SKM-1 treated with dmso at 0.1 percent for 144 hours (cell line): ENCODE measurements around the gene FAHD1.
"Not testable (repeated sequence)": the region's sequence is repeated elsewhere in the genome, so short reads cannot be mapped to it uniquely, and the experiment has no call there.

Experiments
- DNase-seq: peaks from one replicate; lab custom pipeline; 2025; ENCODE audit not compliant: unreplicated experiment; lab: John Stamatoyannopoulos, UW

The FAHD1 gene

DNA sequence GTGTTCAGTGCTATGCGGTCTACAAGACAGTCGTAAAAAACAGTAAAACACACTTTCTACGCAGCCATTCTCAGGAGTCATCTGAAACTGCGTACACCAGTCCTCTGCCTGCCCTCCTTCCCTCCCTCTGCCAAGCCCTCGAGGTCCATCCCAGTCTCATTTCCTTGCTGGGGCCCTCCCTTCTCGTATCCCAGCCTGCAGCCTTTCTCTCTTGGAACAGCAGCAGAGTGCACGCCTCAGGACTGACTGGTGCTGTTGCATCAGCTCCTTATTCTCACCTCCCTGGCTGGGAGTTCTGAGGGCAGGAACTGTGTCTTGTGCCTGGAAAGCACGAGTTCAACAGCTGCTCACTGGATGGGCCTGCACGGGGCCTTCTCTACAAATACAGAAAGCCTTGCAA is 12.5 kb downstream of the FAHD1 start:
- no peak for DNase-seq

- DNase-seq = no peak
Measured at GRCh38 chr16:1845985-1846384, 19.0 kb downstream of the FAHD1 start.

- no peak for DNase-seq
Measured at GRCh38 chr16:1846416-1846815, 19.4 kb downstream of the FAHD1 start.

GRCh38 chr16:1850981-1851380 is 24.0 kb downstream of the FAHD1 start:
- no peak for DNase-seq

DNA sequence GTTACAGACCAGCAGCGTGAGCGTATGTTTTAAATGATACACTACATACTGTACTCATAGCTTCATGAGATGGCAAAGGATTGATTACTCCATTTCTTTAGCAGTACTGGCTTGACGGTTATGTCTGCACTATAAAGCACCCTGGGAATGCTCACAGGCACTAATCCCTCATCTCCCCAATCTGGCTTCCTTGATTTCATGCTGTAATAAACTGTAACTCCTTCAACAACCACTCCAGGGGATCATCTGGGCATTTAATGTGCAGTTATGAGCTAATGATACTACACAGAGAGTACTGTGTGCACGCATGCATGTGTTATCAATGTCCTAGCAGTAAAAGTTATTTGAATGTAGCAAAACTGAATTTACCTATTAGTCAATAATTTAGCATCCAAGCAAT is 24.8 kb downstream of the FAHD1 start:
- no peak for DNase-seq

DNA sequence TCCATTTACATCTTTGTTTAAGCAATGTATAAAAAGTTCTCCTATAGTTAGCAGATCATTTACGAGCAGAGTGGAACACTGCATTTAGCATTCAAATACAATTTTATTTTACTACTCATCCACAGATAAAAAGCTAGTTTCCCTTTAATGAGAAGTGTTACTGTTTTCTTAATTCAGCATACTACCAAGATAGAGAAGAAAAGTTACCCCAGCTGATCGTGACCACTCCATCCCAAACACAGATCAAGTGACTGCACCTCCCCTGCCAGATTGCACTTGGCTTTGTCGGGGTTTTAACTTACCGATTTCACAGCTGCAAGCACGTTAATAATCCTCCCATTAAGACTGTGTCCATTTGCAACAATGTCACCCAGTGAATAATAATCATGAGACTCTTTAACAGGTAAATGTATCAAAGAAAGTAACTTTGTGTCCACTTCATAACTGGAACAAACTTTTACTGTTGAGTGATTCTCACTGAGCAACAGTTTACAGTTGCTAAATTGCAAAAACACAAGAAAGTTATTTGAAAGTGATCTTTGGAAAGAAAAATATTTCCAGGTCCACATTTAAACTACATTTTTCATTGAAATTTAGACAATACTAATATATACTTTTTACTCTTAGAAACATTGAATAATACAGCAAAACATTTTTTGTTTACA is 30.6 kb downstream of the FAHD1 start:
- no peak for DNase-seq

DNA sequence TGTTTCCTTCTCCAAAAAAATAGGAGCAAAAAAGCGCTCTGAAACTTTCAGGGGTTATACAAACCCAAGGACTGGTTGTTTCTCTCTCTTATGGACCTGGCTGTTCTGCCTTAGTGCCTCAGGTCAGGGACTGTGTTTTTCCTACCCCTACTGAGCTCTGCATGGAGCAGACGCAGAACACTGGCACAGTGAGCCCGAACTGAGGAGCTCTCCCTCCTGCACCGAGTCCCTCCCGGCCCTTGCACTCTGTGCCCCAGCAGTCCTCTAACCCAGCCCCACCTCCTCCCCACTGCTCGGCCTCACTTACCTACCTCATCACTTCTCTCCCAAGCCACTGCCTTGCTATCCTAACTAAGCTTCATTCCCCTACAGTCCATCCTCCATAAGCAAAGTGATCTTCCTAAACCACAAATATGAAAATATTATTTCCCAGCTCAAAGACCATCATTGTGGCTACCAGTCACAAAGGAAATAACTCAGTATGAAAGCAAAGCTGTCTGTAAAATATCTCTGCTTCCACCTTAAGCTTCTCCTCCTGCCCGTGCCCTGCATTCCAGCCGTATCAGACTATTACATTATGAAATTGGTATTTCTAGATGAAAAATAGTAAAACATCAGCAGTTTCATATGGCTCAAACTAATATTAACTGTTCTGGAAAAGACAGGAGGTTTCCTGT is 31.3 kb downstream of the FAHD1 start:
- no peak for DNase-seq

DNA sequence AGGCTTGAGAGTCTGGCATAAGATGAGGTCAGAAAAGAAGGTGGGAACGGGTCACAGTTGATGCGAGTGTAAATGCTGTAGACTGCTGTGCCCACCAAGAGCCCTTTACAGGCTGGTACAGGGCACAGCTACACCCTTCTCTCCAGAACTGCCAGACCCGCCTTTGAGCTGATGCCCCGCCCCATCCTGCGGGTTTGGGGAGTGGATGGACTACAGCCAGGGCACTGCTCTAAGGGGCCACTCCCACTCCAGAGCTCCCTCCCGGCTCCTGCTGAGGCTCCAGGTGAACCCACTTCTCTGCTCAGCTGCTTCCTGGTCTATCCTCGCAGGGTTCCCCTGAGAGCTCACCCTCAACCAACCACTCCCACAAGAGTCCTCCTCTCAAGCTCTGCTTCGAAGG is 32.6 kb downstream of the FAHD1 start:
- DNase-seq = no peak

- no peak for DNase-seq
Measured at GRCh38 chr16:1861730-1862129, 34.7 kb downstream of the FAHD1 start.

- no peak for DNase-seq
Measured at GRCh38 chr16:1862394-1862793, 35.4 kb downstream of the FAHD1 start.

- DNase-seq = peak; percentile 40
Measured at GRCh38 chr16:1863681-1864460, 36.9 kb downstream of the FAHD1 start.

- DNase-seq = no peak
Measured at GRCh38 chr16:1865902-1866690, 39.1 kb downstream of the FAHD1 start.

DNA sequence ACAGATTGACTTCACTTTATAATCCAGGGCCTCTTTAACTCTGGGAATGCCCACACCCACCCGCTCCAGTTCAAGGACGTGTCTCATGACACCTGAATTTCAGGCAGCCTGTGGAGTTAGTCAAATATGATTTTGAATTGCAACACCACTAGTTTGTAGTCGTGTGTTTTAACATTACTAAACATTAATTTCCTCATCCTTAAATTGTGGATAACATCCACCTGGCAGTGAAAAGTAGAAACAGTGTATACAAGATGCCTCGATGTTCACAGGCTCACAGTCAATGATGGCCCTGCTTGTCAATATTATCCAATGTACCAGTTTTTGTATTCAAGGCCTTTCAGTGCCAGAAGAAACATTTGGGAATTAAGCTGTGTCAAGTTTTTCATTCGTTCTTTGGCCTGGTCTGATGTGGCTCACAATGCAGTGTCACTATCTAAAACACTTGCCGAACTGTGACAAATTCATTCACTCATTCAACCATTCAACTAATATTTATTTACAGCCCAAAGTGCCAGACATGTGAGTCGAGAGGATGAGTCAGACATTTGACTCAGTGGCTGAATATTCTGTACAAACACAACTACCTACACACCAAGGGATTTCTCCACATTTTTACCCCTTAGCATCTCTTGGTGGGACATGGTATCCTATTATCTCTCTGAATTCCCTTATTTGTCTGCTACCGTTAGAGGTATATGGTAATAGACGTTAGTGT is 43.5 kb downstream of the FAHD1 start:
- no peak for DNase-seq

DNA sequence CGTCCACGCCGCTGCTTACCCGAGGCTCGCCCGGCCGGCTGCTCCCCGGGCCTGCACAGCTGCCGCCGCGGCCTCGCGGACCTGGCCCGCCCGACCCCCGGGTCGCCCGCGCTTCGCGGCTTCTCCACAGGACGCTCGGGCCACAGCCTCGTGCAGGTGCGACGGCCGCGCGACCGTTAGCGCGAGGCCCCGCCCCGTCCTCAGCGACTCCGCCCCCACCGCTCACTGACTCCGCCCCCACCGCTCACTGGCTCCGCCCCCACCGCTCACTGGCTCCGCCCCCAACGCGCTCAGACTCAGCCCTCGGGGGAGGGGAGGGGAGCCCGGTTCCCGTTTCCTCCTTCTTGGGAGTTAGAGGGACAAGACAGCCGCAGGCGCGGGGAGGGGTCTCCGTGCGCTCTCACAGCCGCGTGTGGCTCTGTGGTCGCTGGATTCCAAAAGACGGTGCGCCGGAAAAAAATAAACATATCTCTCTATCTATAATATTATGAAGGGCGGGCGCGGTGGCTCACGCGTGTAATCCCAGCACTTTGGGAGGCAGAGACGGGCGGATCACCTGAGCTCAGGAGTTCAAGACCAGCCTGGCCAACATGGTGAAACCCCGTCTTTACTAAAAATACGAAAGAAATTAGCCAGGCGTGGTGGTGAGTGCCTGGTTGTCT is 45.1 kb downstream of the FAHD1 start, which contains the start of gene MEIOB:
Gene MEIOB (minus strand): TSS at position 191 of the 662 bp plus-strand sequence. CDS start 3,989 bp downstream, outside the sequence.
- DNase-seq = peak; percentile 60

- DNase-seq = no peak
Measured at GRCh38 chr16:1874854-1875253, 47.8 kb downstream of the FAHD1 start.

DNA sequence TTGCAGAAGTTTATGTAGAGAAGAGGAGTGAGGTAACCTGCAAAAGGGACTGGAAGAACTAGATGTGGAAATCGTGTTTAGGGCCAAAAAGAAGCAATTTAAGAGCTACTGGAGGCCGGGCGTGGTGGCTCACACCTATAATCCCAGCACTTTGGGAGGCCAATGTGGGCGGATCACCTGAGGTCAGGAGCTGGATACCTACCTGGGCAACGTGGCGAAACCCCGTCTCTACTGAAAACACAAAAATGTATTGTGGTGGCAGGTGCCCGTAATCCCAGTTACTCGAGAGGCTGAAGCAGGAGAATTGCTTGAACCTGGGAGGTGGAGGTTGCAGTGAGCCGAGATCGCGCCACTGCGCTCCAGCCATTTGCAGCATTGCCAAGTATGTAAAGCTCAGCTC is 49.1 kb downstream of the FAHD1 start:
- DNase-seq = not testable (repeated sequence)

GRCh38 chr16:1876468-1876867 is 49.5 kb downstream of the FAHD1 start:
- no peak for DNase-seq

GRCh38 chr16:1877089-1877488 is 50.1 kb downstream of the FAHD1 start:
- DNase-seq = no peak

- DNase-seq = no peak
Measured at GRCh38 chr16:1877804-1878203, 50.8 kb downstream of the FAHD1 start.

DNA sequence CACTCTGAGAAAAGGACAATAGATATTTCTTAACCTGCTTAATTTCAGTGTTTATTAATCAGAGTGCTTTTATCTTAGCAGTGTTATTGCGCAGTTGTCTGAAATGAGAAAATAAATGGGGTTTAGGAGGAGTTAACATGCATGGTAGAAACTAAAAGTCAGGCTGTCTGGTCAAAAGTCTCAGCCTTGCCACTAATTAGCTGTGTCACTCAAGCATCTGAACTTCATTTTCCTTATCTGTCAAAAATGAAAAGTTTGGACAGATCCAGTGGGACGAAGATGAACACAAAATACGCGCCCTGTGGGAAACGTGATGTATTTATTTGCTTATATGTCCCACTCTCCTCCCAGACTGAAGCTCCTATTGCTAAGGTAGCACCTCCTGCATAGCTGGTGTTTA is 51.2 kb downstream of the FAHD1 start:
- DNase-seq = no peak
